Measurements from ENCODE around the gene ANO6.

GRCh38 chr12:45183246-45183645 is 32.6 kb upstream of the ANO6 start:
- TF ChIP-seq CTCF (IDR thresholded peaks at IDR 0.05) (no peak), STAT6 (CRISPR knock-in tag; conservative IDR thresholded peaks at IDR 0.05; ENCODE audit: low read depth) (no peak), ZNF423 (CRISPR knock-in tag; IDR thresholded peaks at IDR 0.05) (no peak), IRF2 (CRISPR knock-in tag; IDR thresholded peaks at IDR 0.05; ENCODE audit: borderline replicate concordance, low read depth) (no peak)

Measured in WTC11 (cell line).